HEK293T (cell line): Measurements from ENCODE around the gene LIAS.

ENCODE experiments used
- FOXA1 ChIP-seq: fragments of 450-650 bp; IDR thresholded peaks from 2 replicates; pipeline ENCODE4 v1.6.1; 2016; ENCODE audit warnings: mild to moderate bottlenecking
- NFRKB ChIP-seq: fragments of 450-650 bp; IDR thresholded peaks from 2 replicates; pipeline ENCODE4 v1.6.1; 2016; ENCODE audit warnings: mild to moderate bottlenecking, moderate library complexity
- PKNOX1 ChIP-seq: fragments of 450-650 bp; IDR thresholded peaks from 2 replicates; pipeline ENCODE4 v1.6.1; 2016
- SP1 ChIP-seq: fragments of 450-650 bp; IDR thresholded peaks from 2 replicates; pipeline ENCODE4 v1.6.1; 2017

GRCh38 chr4:39429476-39430334 is 29.2 kb upstream of the LIAS start:
- TF ChIP-seq PKNOX1 (no peak), FOXA1 (no peak), NFRKB (no peak), SP1 (no peak)
